NCI-H1105 (cell line): ENCODE measurements around the gene SMNDC1.
A peak's percentile ranks its signal among the peaks of the same experiment; 100 is the strongest.
"Not testable (repeated sequence)": the region's sequence is repeated elsewhere in the genome, so short reads cannot be mapped to it uniquely, and the experiment has no call there.

ENCODE experiments used
- DNase-seq: peaks from one replicate; lab custom pipeline; 2025; lab: John Stamatoyannopoulos, UW

Gene SMNDC1

GRCh38 chr10:110284262-110284661, 20.5 kb downstream of the SMNDC1 start:
- DNase-seq: no peak

GRCh38 chr10:110279407-110279986, 25.2 kb downstream of the SMNDC1 start:
- peak; percentile 28 for DNase-seq

- DNase-seq: no peak
These were observed 25.9 kb downstream of the SMNDC1 start for GRCh38 chr10:110278562-110279406.

GRCh38 chr10:110277591-110277990, 27.1 kb downstream of the SMNDC1 start:
- no peak for DNase-seq

GRCh38 chr10:110276603-110277002, 28.1 kb downstream of the SMNDC1 start:
- DNase-seq: no peak

- no peak for DNase-seq
These were observed 29.5 kb downstream of the SMNDC1 start for GRCh38 chr10:110275128-110275729.

GRCh38 chr10:110274647-110275046, 30.1 kb downstream of the SMNDC1 start:
- no peak for DNase-seq

- DNase-seq: no peak
These were observed 30.6 kb downstream of the SMNDC1 start for GRCh38 chr10:110274072-110274627.

- DNase-seq: no peak
These were observed 31.2 kb downstream of the SMNDC1 start for GRCh38 chr10:110273474-110273873.

GRCh38 chr10:110272995-110273394, 31.7 kb downstream of the SMNDC1 start:
- DNase-seq: not testable (repeated sequence)

- no peak for DNase-seq
These were observed 35.1 kb downstream of the SMNDC1 start for GRCh38 chr10:110269374-110270318.

- DNase-seq: no peak
These were observed 35.7 kb downstream of the SMNDC1 start for GRCh38 chr10:110268971-110269370.

- no peak for DNase-seq
These were observed 36.3 kb downstream of the SMNDC1 start for GRCh38 chr10:110268442-110268841.

GRCh38 chr10:110267276-110267675, 37.4 kb downstream of the SMNDC1 start:
- DNase-seq: no peak

- DNase-seq: no peak
These were observed 39.0 kb downstream of the SMNDC1 start for GRCh38 chr10:110265573-110266193.

- no peak for DNase-seq
These were observed 41.6 kb downstream of the SMNDC1 start for GRCh38 chr10:110263164-110263563.

GRCh38 chr10:110260746-110261477, 43.8 kb downstream of the SMNDC1 start:
- no peak for DNase-seq

GRCh38 chr10:110259317-110259716, 45.4 kb downstream of the SMNDC1 start:
- DNase-seq: no peak

GRCh38 chr10:110258542-110258941, 46.2 kb downstream of the SMNDC1 start:
- no peak for DNase-seq

- no peak for DNase-seq
These were observed 50.3 kb downstream of the SMNDC1 start for GRCh38 chr10:110254467-110254866.

GRCh38 chr10:110252151-110252550, 52.6 kb downstream of the SMNDC1 start:
- no peak for DNase-seq
